H1 (cell line): Measurements from ENCODE around the gene GRM8. TPM values are rescaled to one million over a fixed set of nuclear protein-coding genes. Genes with fewer than 3 reads are reported as not detected.

ENCODE experiments used
- CTCF ChIA-PET: fragments of 300-600 bp; sonication (Branson Sonifier 250); formaldehyde crosslinking; loops from one replicate; lab custom pipeline; 2021; ENCODE audit not compliant: partially characterized antibody; lab: Charles Lee
- POLR2A ChIA-PET: fragments of 300-600 bp; sonication (Branson Sonifier 250); formaldehyde crosslinking; loops from one replicate; lab custom pipeline; 2021; ENCODE audit warnings: inconsistent platforms; ENCODE audit not compliant: partially characterized antibody; lab: Charles Lee
- DNase-seq, 2 experiments: peaks; one replicate each; pipeline versions ENCODE4 v3.0.0 to v3.0.0-alpha.2; 2010 to 2022; ENCODE audit warnings: low spot score in 2 of 2, low read depth in 1 of 2, mixed read lengths in 1 of 2
- FAIRE-seq: peaks from 2 replicates; lab custom pipeline; 2011; peaks lifted over from hg19 to GRCh38; lab: Jason Lieb, UNC
- H2AFZ ChIP-seq: 2 replicates; pipeline ENCODE4 v1.8.1; 2012; ENCODE audit warnings: low read length, inconsistent platforms
- H2AK5ac ChIP-seq: 2 replicates; pipeline ENCODE4 v1.6.1; 2013; ENCODE audit warnings: low read depth, low read length
- H2BK120ac ChIP-seq: replicated peaks from 2 replicates; pipeline ENCODE3; 2013; ENCODE audit warnings: low read depth, low read length, inconsistent platforms
- H2BK12ac ChIP-seq: 2 replicates; pipeline ENCODE4 v1.6.1; 2013; ENCODE audit warnings: low read depth, low read length
- H2BK15ac ChIP-seq: 2 replicates; pipeline ENCODE4 v1.6.1; 2013; ENCODE audit warnings: low read length
- H2BK20ac ChIP-seq: 2 replicates; pipeline ENCODE4 v1.6.1; 2013; ENCODE audit warnings: low read length
- H2BK5ac ChIP-seq: 2 replicates; pipeline ENCODE4 v1.6.1; 2013; ENCODE audit warnings: low read depth, low read length
- H3K14ac ChIP-seq: 2 replicates; pipeline ENCODE4 v1.6.1; 2013; ENCODE audit warnings: inconsistent platforms; ENCODE audit not compliant: insufficient read length
- H3K18ac ChIP-seq: 2 replicates; pipeline ENCODE4 v1.6.1; 2013; ENCODE audit warnings: low read length; ENCODE audit errors: extremely low read depth
- H3K23ac ChIP-seq: 2 replicates; pipeline ENCODE4 v1.6.1; 2013; ENCODE audit warnings: inconsistent platforms; ENCODE audit not compliant: insufficient read length
- H3K23me2 ChIP-seq: 2 replicates; pipeline ENCODE4 v1.6.1; 2013; ENCODE audit warnings: low read depth, low read length
- H3K27ac ChIP-seq: 2 replicates; pipeline ENCODE4 v1.6.1; 2011; ENCODE audit warnings: low read depth, low read length, inconsistent platforms
- H3K27me3 ChIP-seq, 4 experiments: replicated peaks in 1 of 4; 1 replicate in 1 of 4; 2 replicates in 3 of 4; pipeline versions ENCODE4 v1.6.1 to v1.8.1; 2011 to 2013; ENCODE audit warnings: low read length in 3 of 4, mild to moderate bottlenecking in 3 of 4, inconsistent platforms in 2 of 4, mixed read lengths in 2 of 4, moderate library complexity in 1 of 4; ENCODE audit not compliant: control insufficient read depth in 3 of 4, insufficient read depth in 3 of 4; ENCODE audit errors: extremely low read depth in 1 of 4
- H3K36me3 ChIP-seq, 4 experiments: 2 replicates each; pipeline versions ENCODE4 v1.6.1 to v1.8.1; 2011 to 2013; ENCODE audit warnings: mild to moderate bottlenecking in 4 of 4, low read length in 3 of 4, moderate library complexity in 2 of 4, control low read depth in 1 of 4, inconsistent platforms in 1 of 4; ENCODE audit not compliant: insufficient read depth in 4 of 4, control insufficient read depth in 2 of 4
- H3K4ac ChIP-seq: replicated peaks from 2 replicates; pipeline ENCODE3; 2013; ENCODE audit warnings: low read length, low read depth, mixed read lengths, inconsistent platforms; ENCODE audit not compliant: insufficient read length
- H3K4me1 ChIP-seq, 4 experiments: replicated peaks in 1 of 4; 1 replicate in 1 of 4; 2 replicates in 3 of 4; pipeline versions ENCODE4 v1.6.1 to v1.8.1; 2011 to 2013; ENCODE audit warnings: low read length in 3 of 4, inconsistent platforms in 2 of 4, mixed read lengths in 1 of 4; ENCODE audit not compliant: insufficient read depth in 4 of 4, control insufficient read depth in 3 of 4
- H3K4me2 ChIP-seq, 2 experiments: 2 replicates each; pipeline versions ENCODE4 v1.6.1 to v1.8.1; 2011 to 2013; ENCODE audit warnings: low read depth in 2 of 2, low read length in 2 of 2, control low read depth in 1 of 2, inconsistent platforms in 1 of 2, mild to moderate bottlenecking in 1 of 2; ENCODE audit not compliant: insufficient read depth in 1 of 2
- H3K4me3 ChIP-seq, 4 experiments: fragments of 200-600, 300-600 bp in 1 of 4; sonication (generic), shearing (Covaris generic), sonication (Bioruptor Twin) in 1 of 4; 2 replicates each; pipeline versions ENCODE4 v1.5.1 to v1.8.1; 2011 to 2016; ENCODE audit warnings: low read length in 4 of 4, low read depth in 3 of 4, control low read depth in 2 of 4, inconsistent platforms in 2 of 4, mild to moderate bottlenecking in 2 of 4, mixed read lengths in 1 of 4, moderate library complexity in 1 of 4; ENCODE audit not compliant: insufficient read depth in 2 of 4; ENCODE audit errors: extremely low read depth in 1 of 4
- H3K56ac ChIP-seq: replicated peaks from 2 replicates; pipeline ENCODE3; 2013; ENCODE audit warnings: low read depth, mild to moderate bottlenecking, mixed read lengths, low read length, inconsistent platforms; ENCODE audit not compliant: insufficient read length
- H3K79me1 ChIP-seq: 2 replicates; pipeline ENCODE4 v1.6.1; 2013; ENCODE audit warnings: low read depth, low read length, control low read depth
- H3K79me2 ChIP-seq, 2 experiments: 2 replicates each; pipeline versions ENCODE4 v1.6.1 to v1.8.1; 2012 to 2013; ENCODE audit warnings: low read length in 2 of 2, mild to moderate bottlenecking in 2 of 2, inconsistent platforms in 1 of 2; ENCODE audit not compliant: insufficient read depth in 2 of 2, control insufficient read depth in 1 of 2
- H3K9ac ChIP-seq, 4 experiments: replicated peaks in 1 of 4; 1 replicate in 1 of 4; 2 replicates in 3 of 4; pipeline versions ENCODE4 v1.6.1 to v1.8.1; 2011 to 2013; ENCODE audit warnings: low read depth in 3 of 4, low read length in 3 of 4, control low read depth in 2 of 4, mild to moderate bottlenecking in 2 of 4, moderate library complexity in 2 of 4, inconsistent platforms in 1 of 4; ENCODE audit errors: extremely low read depth in 1 of 4
- H3K9me3 ChIP-seq, 2 experiments: 2 replicates each; pipeline versions ENCODE4 v1.6.1 to v1.8.1; 2012 to 2013; ENCODE audit warnings: mild to moderate bottlenecking in 2 of 2, moderate library complexity in 2 of 2, control low read depth in 1 of 2, inconsistent platforms in 1 of 2, low read depth in 1 of 2, low read length in 1 of 2, mixed read lengths in 1 of 2; ENCODE audit not compliant: insufficient read depth in 2 of 2
- H4K20me1 ChIP-seq, 2 experiments: replicated peaks in 1 of 2; 2 replicates each; pipeline versions ENCODE3 to v1.8.1; 2011 to 2013; ENCODE audit warnings: inconsistent platforms in 2 of 2, low read length in 2 of 2, mild to moderate bottlenecking in 1 of 2; ENCODE audit not compliant: insufficient read depth in 2 of 2, control insufficient read depth in 1 of 2
- H4K5ac ChIP-seq: 2 replicates; pipeline ENCODE4 v1.6.1; 2013; ENCODE audit warnings: low read length, low read depth, mixed read lengths, inconsistent platforms; ENCODE audit not compliant: insufficient read length
- H4K8ac ChIP-seq: 2 replicates; pipeline ENCODE4 v1.8.0; 2013; ENCODE audit warnings: mild to moderate bottlenecking, moderate library complexity, low read length, inconsistent platforms; ENCODE audit not compliant: insufficient read depth; ENCODE audit errors: extremely low read depth
- H4K91ac ChIP-seq: replicated peaks from 2 replicates; pipeline ENCODE3; 2013; ENCODE audit warnings: low read length, mixed read lengths, inconsistent platforms; ENCODE audit not compliant: insufficient read length
- BRCA1 ChIP-seq: IDR thresholded peaks from 2 replicates; pipeline ENCODE4 v1.6.1; 2012; ENCODE audit warnings: low read depth, low read length, improper control_type of control experiment
- CHD2 ChIP-seq: IDR thresholded peaks from 2 replicates; pipeline ENCODE4 v1.6.1; 2012; ENCODE audit warnings: low read length, improper control_type of control experiment
- NRF1 ChIP-seq: IDR thresholded peaks from 2 replicates; pipeline ENCODE4 v1.6.1; 2011; ENCODE audit warnings: mild to moderate bottlenecking, low read depth, low read length, improper control_type of control experiment
- RXRA ChIP-seq: IDR thresholded peaks from 2 replicates; pipeline ENCODE4 v1.6.1; 2011; ENCODE audit warnings: low read depth, mild to moderate bottlenecking, low read length, moderate library complexity; ENCODE audit not compliant: insufficient read depth
- TCF12 ChIP-seq: IDR thresholded peaks from 2 replicates; pipeline ENCODE4 v1.6.1; 2011; ENCODE audit warnings: low read depth, mild to moderate bottlenecking, low read length
- WGBS, 2 experiments: shearing (Covaris generic) in 1 of 2; methylation state at CpG; one replicate each; pipeline versions ENCODE4 v1.1.6 to v1.1.7; 2013 to 2015; ENCODE audit warnings: low lambda C conversion rate in 2 of 2, mixed read lengths in 2 of 2, inconsistent platforms in 1 of 2, low coverage in 1 of 2, missing lambda C conversion rate in 1 of 2; ENCODE audit not compliant: insufficient replicate concordance in 2 of 2, insufficient coverage in 1 of 2, insufficient read length in 1 of 2; ENCODE audit errors: extremely low coverage in 1 of 2, missing lambda C conversion rate in 1 of 2; 5-methylcytosine and 5-hydroxymethylcytosine counted together
- polyA plus RNA-seq, 7 experiments: library from polyadenylated mRNA; depleted of rRNA in 3 of 7; stranded (reverse) in 5 of 7; unstranded in 2 of 7; fragments of >200 nt in 5 of 7; fragments of 200-250 nt in 2 of 7; gene quantifications; 1 replicate in 5 of 7; 2 replicates in 1 of 7; 4 replicates in 1 of 7; pipeline versions ENCODE4 v1.2.1 to v1.2.3, GENCODE V29; 2011 to 2013; ENCODE audit warnings: missing spikeins in 2 of 7, mixed read lengths in 2 of 7
- total RNA-seq: library from RNA; stranded (reverse); fragmentation: NEBNext Ultra II Directional; extraction: Animal tissue kit (Norgen Biotek cat#: 25700); gene quantifications from 2 replicates; pipeline ENCODE4 v1.2.1, GENCODE V29; 2021

Gene GRM8
- total and polyA plus RNA-seq, 2 of the 8 experiments (the other 6 are each of a cell fraction or from before 2014, with no cell fraction given) = 2.6 to 2.8 TPM

DNA sequence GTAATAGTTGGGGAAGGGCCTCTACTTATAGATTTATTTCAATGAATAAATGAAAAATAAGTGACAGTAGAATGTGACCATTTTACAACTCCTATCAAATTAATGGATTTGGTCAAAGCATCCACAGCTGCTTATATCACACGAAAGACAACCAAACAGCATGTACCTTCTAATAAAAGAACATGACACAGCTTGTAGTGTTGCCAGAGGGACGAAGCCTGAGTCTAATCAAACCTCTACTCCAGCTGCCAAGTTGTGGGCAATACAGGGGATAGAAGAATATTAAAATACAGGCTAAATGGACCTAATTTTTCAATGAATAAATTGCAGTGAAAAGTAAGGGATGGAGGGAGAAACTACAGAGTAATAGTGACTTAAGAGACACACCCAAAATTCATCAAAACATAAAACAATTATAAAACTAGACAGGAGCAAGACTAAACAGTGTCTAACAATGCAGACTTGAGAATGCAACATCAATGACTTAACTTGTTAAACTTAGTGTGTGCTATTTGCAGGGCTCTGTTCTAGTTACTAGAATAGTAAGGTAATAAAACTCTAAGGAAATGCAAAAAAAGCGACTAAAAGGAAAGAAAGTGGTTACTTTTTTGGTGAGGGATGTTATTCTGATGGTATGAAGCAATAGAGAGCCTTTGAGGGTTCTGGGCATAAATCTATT is 853.8 kb downstream of the GRM8 start:
- Histone ChIP-seq H2AFZ (no peak overlapping the region), H2BK20ac (no peak overlapping the region), H3K9ac (no peak overlapping the region), H3K18ac (no peak overlapping the region), H3K4ac (no peak overlapping the region), H3K14ac (no peak overlapping the region), H3K4me2 (no peak overlapping the region), H3K79me2 (no peaks in the 10 kb centered on the region), H3K9me3 (no peaks in the 10 kb centered on the region), H3K79me1 (no peaks in the 10 kb centered on the region), H3K56ac (no peak overlapping the region), H3K4me3 (no peak overlapping the region), H2BK12ac (no peak overlapping the region), H4K5ac (no peak overlapping the region), H3K36me3 (peaks cover 0 to 2% (median 0%) of the 10 kb centered on the region in 4 experiments; a peak in 1 of 8 replicates), H2BK5ac (no peak overlapping the region), H2BK15ac (no peak overlapping the region), H3K27ac (no peak overlapping the region), H3K27me3 (no peaks in the 10 kb centered on the region), H2BK120ac (no peak overlapping the region), H2AK5ac (no peak overlapping the region), H3K4me1 (no peaks in the 10 kb centered on the region), H4K20me1 (no peaks in the 10 kb centered on the region), H3K23ac (no peak overlapping the region), H4K8ac (no peak overlapping the region), H4K91ac (no peak overlapping the region), H3K23me2 (no peaks in the 10 kb centered on the region)
- ChIA-PET CTCF (interaction anchor here (1.3 kb wide), 1 partner anchor 13 kb away, joined by 4 read pairs; no protein-coding TSS in a partner anchor), POLR2A (no interaction called here)
- WGBS, 2 experiments = 88% methylated on average over 3 of the region's 3 CpGs; no CpG with 5 or more reads in 1 of the 2 experiments
- DNase-seq (no peak), FAIRE-seq (no peak)
- TF ChIP-seq NRF1 (no peak), TCF12 (no peak), BRCA1 (no peak), RXRA (no peak), CHD2 (no peak)
